K562 (cell line): ENCODE measurements around the gene C6orf163. TPM values are rescaled to one million over a fixed set of nuclear protein-coding genes. Genes with fewer than 3 reads are reported as not detected.
A peak's percentile ranks its signal among the peaks of the same experiment; 100 is the strongest.

Experiments
- CREB1 ChIP-seq, 2 experiments: sonication (generic) in 1 of 2; formaldehyde crosslinking in 1 of 2; IDR thresholded peaks; 2 replicates each; pipeline versions ENCODE4 v1.6.1 to v1.8.0; 2012 to 2022; ENCODE audit warnings: inconsistent platforms in 1 of 2, mild to moderate bottlenecking in 1 of 2, missing genetic modification reagents in 1 of 2, moderate library complexity in 1 of 2
- DLX4 ChIP-seq: fragments of 250-450 bp; sonication (Bioruptor Pico); IDR thresholded peaks from 2 replicates; pipeline ENCODE4 v1.6.1; 2021; ENCODE audit warnings: mild to moderate bottlenecking
- ETS2 ChIP-seq: IDR thresholded peaks from 2 replicates; pipeline ENCODE4 v1.6.1; 2016; ENCODE audit warnings: borderline replicate concordance, missing genetic modification characterization, mild to moderate bottlenecking, moderate library complexity, missing compliant biosample characterization; ENCODE audit not compliant: poor library complexity, severe bottlenecking
- GTF2E2 ChIP-seq: fragments of 200-800 bp; sonication (Bioruptor generic); IDR thresholded peaks from 2 replicates; pipeline ENCODE4 v1.6.1; 2016; ENCODE audit warnings: missing genetic modification characterization, missing compliant biosample characterization
- HMGN3 ChIP-seq: IDR thresholded peaks from 2 replicates; pipeline ENCODE4 v1.6.1; 2011; ENCODE audit warnings: borderline replicate concordance, low read depth, mild to moderate bottlenecking, mixed read lengths, low read length; ENCODE audit not compliant: insufficient read length; ENCODE audit errors: extremely low read depth
- NR0B1 ChIP-seq: fragments of 450-650 bp; IDR thresholded peaks from one replicate; pipeline ENCODE4 v1.6.1; 2018; ENCODE audit warnings: mild to moderate bottlenecking, moderate library complexity; ENCODE audit not compliant: partially characterized antibody
- PATZ1 ChIP-seq: fragments of 250-450 bp; sonication (Bioruptor Pico); IDR thresholded peaks from 2 replicates; pipeline ENCODE4 v1.5.0; 2020; ENCODE audit warnings: mild to moderate bottlenecking, borderline replicate concordance
- PBX2 ChIP-seq, 2 experiments: IDR thresholded peaks in 1 of 2; conservative IDR thresholded peaks in 1 of 2; 2 replicates each; pipeline ENCODE4 v1.6.1; 2016; ENCODE audit warnings: low read depth in 2 of 2, mild to moderate bottlenecking in 1 of 2, missing compliant biosample characterization in 1 of 2, missing genetic modification characterization in 1 of 2, moderate library complexity in 1 of 2
- PTTG1 ChIP-seq: fragments of 450-650 bp; IDR thresholded peaks from 2 replicates; pipeline ENCODE4 v1.6.1; 2016; ENCODE audit warnings: low read depth, mild to moderate bottlenecking, missing genetic modification characterization, missing compliant biosample characterization
- RBM22 ChIP-seq: fragments of 200-400 bp; formaldehyde crosslinking; IDR thresholded peaks from 2 replicates; pipeline ENCODE4 v1.6.1; 2018; ENCODE audit warnings: low read length, low read depth; ENCODE audit not compliant: poor library complexity, severe bottlenecking
- RFX5 ChIP-seq: IDR thresholded peaks from 2 replicates; pipeline ENCODE4 v1.6.1; 2011; ENCODE audit warnings: low read depth, mild to moderate bottlenecking, improper control_type of control experiment, low read length
- SETDB1 ChIP-seq: IDR thresholded peaks from one replicate; pipeline ENCODE4 v1.6.1; 2012; ENCODE audit warnings: low read length, control low read depth, inconsistent platforms
- ZNF277 ChIP-seq: fragments of 250-450 bp; sonication (Bioruptor Pico); IDR thresholded peaks from 2 replicates; pipeline ENCODE4 v1.8.0; 2022; ENCODE audit warnings: inconsistent platforms, mild to moderate bottlenecking, moderate library complexity, borderline replicate concordance
- ZNF384 ChIP-seq: IDR thresholded peaks from 2 replicates; pipeline ENCODE4 v1.6.1; 2012; ENCODE audit warnings: low read depth, low read length, improper control_type of control experiment
- ZNF778 ChIP-seq: fragments of 450-650 bp; formaldehyde crosslinking; IDR thresholded peaks from 2 replicates; pipeline ENCODE4 v1.4.0; 2020; ENCODE audit warnings: mild to moderate bottlenecking, moderate library complexity
- polyA plus RNA-seq, 8 experiments: library from polyadenylated mRNA; depleted of rRNA in 4 of 8; stranded (reverse) in 5 of 8; unstranded in 3 of 8; fragments of >200 nt; fragmentation: Nextera tagmentation in 2 of 8; fragmentation: Illumina TruSeq in 1 of 8; extraction: Ambion mirVana in 2 of 8; extraction: Trizol in 1 of 8; gene quantifications; 2 replicates each; pipeline versions ENCODE4 v1.2.1 to v1.2.3, GENCODE V29; 2011 to 2014; ENCODE audit warnings: inconsistent platforms in 1 of 8, missing spikeins in 1 of 8
- total RNA-seq, 7 experiments: library from RNA; depleted of rRNA in 6 of 7; stranded (reverse); fragments of >200 nt in 6 of 7; fragmentation: Illumina TruSeq in 2 of 7; extraction: Trizol in 2 of 7; gene quantifications; 2 replicates each; pipeline versions ENCODE4 v1.2.1 to v1.2.3, GENCODE V29; 2011 to 2021; ENCODE audit warnings: low replicate concordance in 1 of 7

The C6orf163 gene
- total and polyA plus RNA-seq, 9 of the 15 experiments (the other 6 are each of a cell fraction or from before 2014, with no cell fraction given), result 0.67 to 4.7 (median 1.5) TPM

GRCh38 chr6:87407901-87408720 is 63.5 kb downstream of the C6orf163 start, which contains the start of gene CFAP206 (continued):
- TF ChIP-seq PBX2 (CRISPR knock-in tag; IDR thresholded peaks at IDR 0.05; ENCODE audit: low read depth) (no peak), PBX2 (tag; conservative IDR thresholded peaks at IDR 0.05; ENCODE audit: low read depth) (no peak), DLX4 (CRISPR knock-in tag) (no peak), PATZ1 (CRISPR knock-in tag) (no peak), ETS2 (tag) (no peak), RBM22 (peak; percentile 58), PTTG1 (tag) (no peak), CREB1 (IDR thresholded peaks at IDR 0.05) (no peak), CREB1 (CRISPR knock-in tag; IDR thresholded peaks at IDR 0.05) (no peak), RFX5 (no peak), ZNF384 (no peak), HMGN3 (peak; percentile 27), SETDB1 (no peak), GTF2E2 (tag) (no peak), ZNF778 (CRISPR knock-in tag) (no peak), NR0B1 (no peak), ZNF277 (CRISPR knock-in tag) (no peak)
